Activated CD8-positive, alpha-beta memory T cell treated with anti-CD3 and anti-CD28 coated beads, Interleukin-2, amount 50 U/mL, for 24 hours (primary cell): Measurements from ENCODE around the gene PRDM9.
"Not testable (repeated sequence)": the region's sequence is repeated elsewhere in the genome, so short reads cannot be mapped to it uniquely, and the experiment has no call there.

Experiments
- DNase-seq: peaks from one replicate; pipeline ENCODE4 v3.0.0-alpha.2; 2020; ENCODE audit errors: extremely low read depth

The PRDM9 gene

GRCh38 chr5:23527216-23527920 is 20.0 kb downstream of the PRDM9 start:
- DNase-seq = not testable (repeated sequence)

GRCh38 chr5:23528677-23529076 is 21.3 kb downstream of the PRDM9 start:
- DNase-seq = no peak

GRCh38 chr5:23530571-23530970 is 23.2 kb downstream of the PRDM9 start:
- no peak for DNase-seq

- DNase-seq = no peak
These were observed 63.6 kb downstream of the PRDM9 start for GRCh38 chr5:23571059-23571458.
